ENCODE measurements around the gene RNF39.

RNF39 gene

GRCh38 chr6:30100585-30101443 lies 25.2 kb upstream of the RNF39 start:
- no peaks in the 10 kb centered on the region for H3K27me3 ChIP-seq (ENCODE audit: low read length)
- H3K27ac ChIP-seq (ENCODE audit: low read depth, low read length), result no peak overlapping the region

GRCh38 chr6:30100154-30100553 lies 24.6 kb upstream of the RNF39 start:
- H3K9ac ChIP-seq (ENCODE audit: low read length), result no peak overlapping the region
- H3K79me2 ChIP-seq (ENCODE audit: insufficient read depth, low read length), result no peaks in the 10 kb centered on the region
- H4K20me1 ChIP-seq (ENCODE audit: low read depth, low read length), result no peaks in the 10 kb centered on the region
- no peaks in the 10 kb centered on the region for H3K9me3 ChIP-seq (ENCODE audit: insufficient read depth, low read length)
- H3K36me3 ChIP-seq (ENCODE audit: low read length), result no peaks in the 10 kb centered on the region
- H3K27ac ChIP-seq (ENCODE audit: low read depth, low read length), result no peak overlapping the region
- H3K27me3 ChIP-seq (ENCODE audit: low read length), result no peaks in the 10 kb centered on the region
- H3F3A ChIP-seq (ENCODE audit: insufficient read depth), result peaks cover 5% of the 10 kb centered on the region
- no peak overlapping the region for H2AFZ ChIP-seq (ENCODE audit: low read depth, low read length, severe bottlenecking)
- no peak for TF ChIP-seq CTCF (IDR thresholded peaks at IDR 0.05; ENCODE audit: insufficient read depth, low read length, poor library complexity, severe bottlenecking)
- TF ChIP-seq EZH2phosphoT487 (conservative IDR thresholded peaks at IDR 0.05; ENCODE audit: low read length), result no peak
- no peaks in the 10 kb centered on the region for H3K9me2 ChIP-seq (replicated peaks; ENCODE audit: insufficient read depth, low read length)
- H3K4me3 ChIP-seq (ENCODE audit: insufficient read depth, low read length, poor library complexity, severe bottlenecking), result no peak overlapping the region
- no peak overlapping the region for H3K4me2 ChIP-seq (ENCODE audit: low read depth, low read length, poor library complexity, severe bottlenecking)

More at GRCh38 chr6:30100585-30101443, 25.2 kb upstream of the RNF39 start:
- peaks cover 5% of the 10 kb centered on the region for H3F3A ChIP-seq (ENCODE audit: insufficient read depth)
- no peak for TF ChIP-seq EZH2phosphoT487 (conservative IDR thresholded peaks at IDR 0.05; ENCODE audit: low read length)
- peak overlapping the region; percentile 67 for H3K4me2 ChIP-seq (ENCODE audit: low read depth, low read length, poor library complexity, severe bottlenecking)
- peak overlapping the region; percentile 83 for H2AFZ ChIP-seq (ENCODE audit: low read depth, low read length, severe bottlenecking)
- H3K4me3 ChIP-seq (ENCODE audit: insufficient read depth, low read length, poor library complexity, severe bottlenecking), result no peak overlapping the region
- H3K9me3 ChIP-seq (ENCODE audit: insufficient read depth, low read length), result no peaks in the 10 kb centered on the region
- H3K9me2 ChIP-seq (replicated peaks; ENCODE audit: insufficient read depth, low read length), result no peaks in the 10 kb centered on the region
- no peaks in the 10 kb centered on the region for H3K79me2 ChIP-seq (ENCODE audit: insufficient read depth, low read length)
- H4K20me1 ChIP-seq (ENCODE audit: low read depth, low read length), result no peaks in the 10 kb centered on the region
- no peak overlapping the region for H3K9ac ChIP-seq (ENCODE audit: low read length)
- no peaks in the 10 kb centered on the region for H3K36me3 ChIP-seq (ENCODE audit: low read length)

DNA sequence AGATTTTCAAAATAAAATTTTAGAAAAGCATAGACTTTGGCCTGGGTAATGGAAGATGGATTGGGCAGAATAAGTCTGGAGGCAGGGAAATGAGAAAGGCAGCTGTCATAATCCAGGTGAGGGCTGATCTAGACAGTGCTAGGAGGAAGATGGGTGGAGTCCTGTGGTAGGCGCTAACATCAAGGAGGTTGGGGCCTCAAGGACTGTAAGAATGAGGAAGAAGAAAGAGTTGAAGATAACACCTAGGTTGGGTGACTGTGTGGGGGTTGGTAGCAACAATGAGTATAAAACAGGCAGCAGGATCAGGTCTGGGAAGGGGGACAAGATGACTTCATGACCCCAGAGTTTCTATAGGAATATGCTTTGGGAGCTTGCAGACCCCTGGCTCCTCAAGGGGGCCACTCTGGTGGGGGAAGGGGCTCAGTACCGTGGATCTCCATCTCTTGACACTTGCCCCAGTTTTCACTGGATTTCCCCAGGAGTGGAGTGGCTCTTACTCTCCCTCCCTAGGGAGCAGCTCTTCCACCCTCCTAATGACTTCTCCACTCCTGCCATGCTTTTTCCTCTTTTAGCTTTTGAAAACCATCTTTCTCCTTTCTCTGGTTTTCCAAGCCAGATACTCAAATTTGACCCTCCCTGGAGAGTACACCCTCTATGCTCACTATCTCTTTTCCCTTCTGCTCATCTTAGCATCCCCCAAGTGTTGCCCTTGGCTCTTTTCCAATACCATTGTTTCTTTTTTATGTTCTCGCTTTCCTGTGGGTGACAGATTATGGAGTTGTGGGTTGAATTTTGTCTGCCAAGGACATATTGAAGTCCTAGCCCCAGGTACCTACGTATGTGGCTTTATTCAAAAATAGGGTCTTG lies 22.6 kb upstream of the RNF39 start:
- TF ChIP-seq EZH2phosphoT487 (conservative IDR thresholded peaks at IDR 0.05; ENCODE audit: low read length) (no peak), CTCF (IDR thresholded peaks at IDR 0.05; ENCODE audit: insufficient read depth, low read length, poor library complexity, severe bottlenecking) (no peak)
- Histone ChIP-seq H3K9ac (ENCODE audit: low read length) (no peak overlapping the region), H3K4me3 (ENCODE audit: insufficient read depth, low read length, poor library complexity, severe bottlenecking) (no peak overlapping the region), H3F3A (ENCODE audit: insufficient read depth) (peaks cover 5% of the 10 kb centered on the region), H3K27me3 (ENCODE audit: low read length) (no peaks in the 10 kb centered on the region), H2AFZ (ENCODE audit: low read depth, low read length, severe bottlenecking) (no peak overlapping the region), H3K27ac (ENCODE audit: low read depth, low read length) (no peak overlapping the region), H3K9me2 (replicated peaks; ENCODE audit: insufficient read depth, low read length) (no peaks in the 10 kb centered on the region), H3K36me3 (ENCODE audit: low read length) (no peaks in the 10 kb centered on the region), H3K79me2 (ENCODE audit: insufficient read depth, low read length) (no peaks in the 10 kb centered on the region), H3K9me3 (ENCODE audit: insufficient read depth, low read length) (no peaks in the 10 kb centered on the region), H4K20me1 (ENCODE audit: low read depth, low read length) (no peaks in the 10 kb centered on the region), H3K4me2 (ENCODE audit: low read depth, low read length, poor library complexity, severe bottlenecking) (no peak overlapping the region)
